Measurements from ENCODE around the gene UBE2D2. TPM values are rescaled to one million over a fixed set of nuclear protein-coding genes. Genes with fewer than 3 reads are reported as not detected.

Gene UBE2D2
- total RNA-seq, 1 donor from 2014 or later, result 275 TPM

DNA sequence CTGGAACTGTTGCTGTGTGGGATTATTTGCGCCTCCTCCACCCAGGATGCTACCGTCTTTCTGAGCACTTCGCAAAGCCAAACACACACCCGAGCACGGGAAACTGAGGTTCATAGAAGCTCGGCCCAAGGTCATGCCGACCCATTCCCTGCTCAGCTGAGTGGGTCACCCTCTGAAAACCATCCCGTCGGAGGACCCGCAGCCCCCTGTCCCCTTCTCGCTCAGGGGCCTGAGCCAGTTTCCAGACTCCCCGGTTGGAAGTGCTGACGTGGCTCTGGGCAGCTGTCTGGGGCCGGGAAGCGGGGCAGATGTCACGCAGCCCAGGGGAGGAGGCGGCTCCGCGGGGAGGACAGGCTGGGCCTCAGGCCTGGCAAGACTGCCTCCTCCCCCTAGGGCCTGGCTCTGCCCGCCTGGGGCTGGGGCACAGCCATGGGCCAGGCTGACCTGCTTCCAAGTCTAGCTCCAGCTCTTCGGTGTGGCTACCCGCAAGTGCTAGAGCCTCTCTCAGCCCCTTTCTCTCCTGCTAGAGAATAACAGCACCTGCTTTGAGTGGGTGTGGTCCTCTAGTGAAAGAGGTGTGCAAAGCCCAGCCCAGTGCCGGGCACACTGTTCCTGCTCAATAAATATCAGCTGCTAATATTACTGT is 77.1 kb downstream of the UBE2D2 start:
- Mint-ChIP-seq H3K36me3 (ENCODE audit: low read depth) (peaks cover 14% of the 10 kb centered on the region), H3K27me3 (no peaks in the 10 kb centered on the region), H3K4me1 (peaks cover 33% of the 10 kb centered on the region), H3K4me3 (no peak overlapping the region), H3K27ac (no peak overlapping the region), H3K9me3 (no peaks in the 10 kb centered on the region)
- peak; percentile 56 for DNase-seq
- intact Hi-C loops (cut with micrococcal nuclease), result loop anchor here (5.0 kb wide), 1 partner anchor 109 kb away; no protein-coding TSS in a partner anchor

DNA sequence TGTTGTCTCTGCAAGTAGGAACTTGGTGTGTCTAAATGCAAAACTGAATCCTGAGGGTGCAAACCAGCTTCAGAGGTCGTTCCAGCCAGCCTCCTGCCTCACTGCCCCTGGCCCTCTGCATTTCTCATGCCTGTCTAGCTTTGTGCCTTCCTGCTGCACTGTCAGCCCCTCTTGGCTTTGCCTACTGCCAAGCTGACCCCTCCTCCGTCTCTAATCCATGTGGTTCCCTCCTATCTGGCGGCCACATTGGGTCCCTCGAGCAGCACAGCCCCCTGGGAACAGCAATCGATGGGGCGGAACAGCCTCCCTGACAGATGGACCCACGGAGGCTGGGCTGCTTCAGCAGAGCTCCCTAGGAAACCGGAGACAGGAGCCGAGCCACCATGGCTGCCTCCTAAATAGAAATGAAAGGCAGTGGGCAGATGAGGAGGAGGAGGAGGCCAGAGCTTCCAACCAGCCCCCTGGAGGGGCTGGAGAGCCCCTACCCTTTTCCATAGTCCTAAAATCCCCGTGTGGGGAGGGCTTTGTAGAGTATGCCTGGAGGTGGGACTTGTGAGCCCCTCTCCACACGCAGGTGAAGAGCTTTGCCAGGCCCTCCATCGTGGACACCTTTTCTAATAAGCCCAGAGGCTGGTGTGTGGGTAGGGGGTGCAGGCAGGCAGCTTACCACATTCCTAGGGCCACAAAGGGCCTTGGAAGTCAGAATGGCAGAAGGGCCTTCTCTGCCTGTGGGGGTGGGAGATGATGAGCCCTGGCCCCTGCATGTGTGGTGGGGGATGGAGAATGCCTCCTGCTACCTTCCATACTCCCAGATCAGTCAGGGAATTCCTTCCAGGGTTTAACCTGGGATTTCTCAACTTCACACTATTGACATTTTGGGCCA is 77.8 kb downstream of the UBE2D2 start:
- Mint-ChIP-seq H3K27ac (peak overlapping the region; percentile 39), H3K4me3 (no peak overlapping the region), H3K36me3 (ENCODE audit: low read depth) (peaks cover 12% of the 10 kb centered on the region), H3K9me3 (no peaks in the 10 kb centered on the region), H3K4me1 (peaks cover 31% of the 10 kb centered on the region), H3K27me3 (no peaks in the 10 kb centered on the region)
- DNase-seq, result peak; percentile 54
- intact Hi-C loops (cut with micrococcal nuclease), result loop anchor here (5.0 kb wide), 1 partner anchor 108 kb away; no protein-coding TSS in a partner anchor

DNA sequence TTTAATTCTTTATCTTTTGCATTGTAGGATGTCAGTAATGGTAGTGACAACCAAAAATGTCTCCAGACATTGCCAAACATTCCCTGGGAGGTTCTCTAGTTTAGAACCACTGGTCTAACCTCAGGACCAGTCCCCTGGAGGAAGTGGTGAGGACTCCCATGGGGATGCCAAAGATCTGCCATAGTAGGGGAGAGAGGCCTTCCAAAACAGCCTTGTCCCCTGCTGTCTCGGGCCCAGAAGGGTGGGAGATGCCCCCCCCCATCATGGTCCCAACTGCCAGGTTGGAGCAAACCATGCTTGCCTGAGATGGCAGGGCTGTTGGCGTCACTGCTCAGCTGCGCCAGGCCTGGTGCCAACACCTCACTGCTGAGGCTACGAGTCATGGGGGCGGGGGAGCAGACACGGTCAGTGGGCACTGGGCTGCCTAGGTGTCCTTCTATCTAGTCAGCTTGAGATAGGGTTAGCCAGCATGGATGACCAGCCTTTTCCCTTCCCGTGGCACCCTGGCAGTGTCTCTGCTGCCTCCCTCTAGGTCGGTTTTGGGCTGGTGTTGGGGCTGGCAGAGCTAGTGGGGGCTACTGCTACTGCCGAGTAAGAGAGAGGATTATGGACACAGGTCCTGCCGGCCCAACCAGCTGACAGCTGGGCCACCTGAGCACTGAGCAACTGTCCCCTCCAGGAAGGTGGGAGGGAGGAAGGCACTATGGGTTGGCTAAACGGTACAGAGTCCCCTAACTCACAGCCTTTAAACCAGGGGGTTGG is 78.7 kb downstream of the UBE2D2 start:
- Mint-ChIP-seq H3K27ac (no peak overlapping the region), H3K36me3 (ENCODE audit: low read depth) (peaks cover 12% of the 10 kb centered on the region), H3K9me3 (no peaks in the 10 kb centered on the region), H3K27me3 (no peaks in the 10 kb centered on the region), H3K4me3 (no peak overlapping the region), H3K4me1 (peaks cover 26% of the 10 kb centered on the region)
- intact Hi-C loops (cut with micrococcal nuclease), result loop anchor here (5.0 kb wide), 1 partner anchor 108 kb away; no protein-coding TSS in a partner anchor
- DNase-seq, result no peak

DNA sequence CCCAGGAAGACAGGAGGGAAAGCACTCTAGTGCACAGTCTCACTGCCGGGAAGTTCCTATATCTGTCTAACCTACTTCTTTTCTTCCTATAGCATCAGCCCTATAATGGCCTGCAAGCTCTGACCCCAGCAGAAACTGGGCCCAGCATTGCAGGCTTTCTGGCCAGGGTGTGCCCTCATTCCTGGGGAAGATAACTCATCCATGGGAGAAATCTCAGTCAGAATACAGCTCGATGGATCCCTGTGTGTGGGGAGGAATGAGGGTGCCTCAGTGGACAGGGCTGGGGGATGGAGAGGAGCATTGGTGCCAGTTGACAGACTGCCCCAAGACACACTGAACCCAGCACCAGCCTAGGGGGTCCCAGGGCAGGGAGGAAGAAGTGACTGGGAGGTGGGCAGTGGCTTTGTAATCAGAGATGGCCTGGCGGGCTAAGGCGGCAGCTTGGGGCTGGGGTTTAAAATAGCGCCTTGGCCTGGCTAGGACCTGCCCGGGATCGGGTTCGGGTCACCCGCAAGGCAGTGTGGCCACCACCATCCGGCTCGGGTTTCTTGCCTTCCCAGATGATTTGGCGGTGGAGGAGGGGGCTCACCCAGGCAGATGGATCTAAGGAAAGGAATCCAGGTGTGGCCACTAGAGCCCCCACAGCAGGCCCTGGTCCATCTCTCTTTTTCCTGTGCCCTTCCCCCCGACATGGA is 79.4 kb downstream of the UBE2D2 start:
- Mint-ChIP-seq H3K36me3 (ENCODE audit: low read depth) (peaks cover 12% of the 10 kb centered on the region), H3K27ac (no peak overlapping the region), H3K4me1 (peaks cover 19% of the 10 kb centered on the region), H3K4me3 (no peak overlapping the region), H3K9me3 (no peaks in the 10 kb centered on the region), H3K27me3 (peaks cover 5% of the 10 kb centered on the region)
- intact Hi-C loops (cut with micrococcal nuclease), result no loop called here
- DNase-seq, result no peak

DNA sequence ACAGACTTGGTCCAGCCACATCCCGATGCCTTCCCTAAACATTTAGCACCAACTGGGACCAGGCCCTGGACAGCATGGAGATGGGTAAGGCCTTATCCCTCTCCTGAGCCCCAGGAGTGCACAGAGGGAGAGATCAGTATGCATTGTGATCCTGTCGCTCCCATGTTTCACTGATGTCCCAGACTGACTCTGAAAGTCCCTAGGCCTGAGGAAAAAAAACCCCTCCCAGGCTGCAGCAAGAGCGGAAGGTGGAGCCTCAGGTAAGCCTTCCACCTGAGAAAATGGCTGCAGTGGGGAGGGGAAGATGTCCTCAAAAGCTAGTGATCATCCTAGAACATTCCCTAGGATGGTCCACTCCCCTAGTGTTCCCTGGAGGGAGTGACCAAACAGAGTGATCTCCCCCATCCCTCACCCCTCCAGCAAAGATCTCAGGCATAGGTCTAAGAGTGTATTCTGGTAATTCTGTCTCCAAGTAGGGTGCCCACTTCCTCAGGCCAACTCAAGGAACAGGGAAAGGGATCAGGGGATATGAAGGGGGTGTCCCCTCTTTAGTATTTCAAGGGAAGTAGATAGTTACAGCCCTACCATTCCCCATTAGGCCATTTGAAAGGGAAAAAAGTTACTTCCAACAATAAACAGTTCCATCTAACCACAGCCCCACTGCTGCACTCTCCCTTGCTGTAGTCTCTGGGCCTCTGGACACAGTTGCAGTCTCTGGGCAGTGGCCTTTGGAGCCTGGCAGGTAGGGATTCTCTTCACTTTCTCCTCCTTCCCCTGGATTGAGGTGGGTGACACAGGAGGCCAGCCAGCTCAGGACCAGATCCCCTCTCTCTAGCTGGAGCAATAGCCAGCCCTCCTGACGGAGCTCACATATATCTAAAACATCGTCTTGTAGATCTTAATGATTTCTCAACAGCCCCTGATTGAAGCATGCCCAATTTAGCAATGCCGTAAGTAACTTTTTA is 80.3 kb downstream of the UBE2D2 start:
- intact Hi-C loops (cut with micrococcal nuclease), result no loop called here
- H3K27ac Mint-ChIP-seq, result no peak overlapping the region

DNA sequence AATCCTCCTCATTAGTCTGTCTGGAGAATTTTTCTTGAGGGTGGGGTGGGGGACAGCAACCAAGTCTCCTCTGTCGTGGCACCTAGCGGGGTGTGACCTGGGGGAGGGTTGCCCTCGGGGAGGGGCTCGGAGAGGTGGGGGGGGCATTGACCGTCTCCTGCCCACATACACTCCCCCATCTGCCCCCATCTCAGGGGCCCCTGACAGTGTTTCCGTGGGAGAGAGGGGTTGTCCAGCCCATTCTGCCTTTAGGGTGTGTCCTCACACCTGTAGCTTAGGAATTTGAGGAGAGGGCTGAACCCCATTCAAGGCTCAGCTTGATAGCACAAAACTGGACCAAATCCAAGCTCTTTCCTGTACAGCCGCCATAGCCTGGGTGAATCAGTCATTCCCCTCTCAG is 81.1 kb downstream of the UBE2D2 start:
- Mint-ChIP-seq H3K4me1 (peaks cover 5% of the 10 kb centered on the region), H3K27me3 (peaks cover 21% of the 10 kb centered on the region), H3K36me3 (ENCODE audit: low read depth) (peaks cover 6% of the 10 kb centered on the region), H3K27ac (no peak overlapping the region), H3K4me3 (no peak overlapping the region), H3K9me3 (no peaks in the 10 kb centered on the region)
- intact Hi-C loops (cut with micrococcal nuclease), result no loop called here
- DNase-seq, result no peak

More for the DNA sequence above, 80.3 kb downstream of the UBE2D2 start:
- no peak for DNase-seq
- H3K4me3 Mint-ChIP-seq, result no peak overlapping the region
- H3K27me3 Mint-ChIP-seq, result peaks cover 13% of the 10 kb centered on the region
- peaks cover 11% of the 10 kb centered on the region for H3K4me1 Mint-ChIP-seq
- no peaks in the 10 kb centered on the region for H3K9me3 Mint-ChIP-seq
- H3K36me3 Mint-ChIP-seq (ENCODE audit: low read depth), result peaks cover 10% of the 10 kb centered on the region

DNA sequence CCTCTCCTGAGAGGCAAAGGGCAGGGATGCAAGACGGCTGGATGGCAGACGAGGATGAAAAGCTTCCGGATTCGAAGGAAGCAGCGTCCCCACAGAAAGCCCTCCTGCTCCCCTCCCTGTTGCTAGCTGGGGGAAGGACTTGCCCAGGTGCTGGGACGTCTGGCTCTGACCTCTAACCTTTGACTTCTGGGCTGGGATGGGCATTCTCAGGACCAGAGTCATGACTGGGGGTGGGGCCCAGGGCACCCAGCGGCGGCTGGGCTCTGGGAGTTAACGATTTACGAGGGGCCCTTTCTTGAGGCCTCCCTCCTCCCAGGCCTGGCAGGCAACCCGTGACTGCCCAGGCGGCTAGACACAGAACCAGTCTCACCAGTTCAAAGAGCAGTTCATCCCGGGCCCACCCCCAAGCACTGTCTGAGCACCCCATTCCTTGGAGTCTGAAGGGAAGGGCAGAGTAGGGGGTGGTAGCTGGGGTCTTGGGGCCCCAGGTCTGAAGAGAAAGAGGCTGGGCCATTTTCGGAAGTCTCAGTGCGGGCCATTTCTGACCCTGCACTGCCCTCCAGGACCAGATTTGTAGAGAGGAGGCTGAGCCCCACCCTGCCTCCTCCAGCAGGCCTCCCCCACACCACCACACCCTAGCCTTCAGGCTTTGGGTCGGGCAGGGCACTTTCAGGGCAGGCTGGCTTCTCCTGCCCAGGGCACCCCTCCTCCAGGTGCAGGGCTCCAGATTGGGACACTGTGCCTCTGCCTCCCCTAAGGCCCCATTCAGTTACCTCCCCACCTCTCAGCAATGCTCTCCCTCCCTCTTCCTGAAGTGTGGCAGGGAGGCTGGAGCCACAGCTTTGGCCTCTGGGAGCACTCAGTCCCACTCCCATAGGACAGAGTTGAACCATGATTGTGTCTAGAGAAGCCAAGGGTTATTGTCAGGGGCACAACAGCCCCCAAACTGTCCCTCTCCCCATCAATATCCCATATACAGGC is 82.0 kb downstream of the UBE2D2 start:
- DNase-seq, result no peak
- Mint-ChIP-seq H3K27ac (no peak overlapping the region), H3K4me3 (no peak overlapping the region), H3K36me3 (ENCODE audit: low read depth) (peaks cover 3% of the 10 kb centered on the region), H3K9me3 (no peaks in the 10 kb centered on the region), H3K4me1 (peaks cover 10% of the 10 kb centered on the region), H3K27me3 (peaks cover 27% of the 10 kb centered on the region)
- intact Hi-C loops (cut with micrococcal nuclease), result no loop called here

DNA sequence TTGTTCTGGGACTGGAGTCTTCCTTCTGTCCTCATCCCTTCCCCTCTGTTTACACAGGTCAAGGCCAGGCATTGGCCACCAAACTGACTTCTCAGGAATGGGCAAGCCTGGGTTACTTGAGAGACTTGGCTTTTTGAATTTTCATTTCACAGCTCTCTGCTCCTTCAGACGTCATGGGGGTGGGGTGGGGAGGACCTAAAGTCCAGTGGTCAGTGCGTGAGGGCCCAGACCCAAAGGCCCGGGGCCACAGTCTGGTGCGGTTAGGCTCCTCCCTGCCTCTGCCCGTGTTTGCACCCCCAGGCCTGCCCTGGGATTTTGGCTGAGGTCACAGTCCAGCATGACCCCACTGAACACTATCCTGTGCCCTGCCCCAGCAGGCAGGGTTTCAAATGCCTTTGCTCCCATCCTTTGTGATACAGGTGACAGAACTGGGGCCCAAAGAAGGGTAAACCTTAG is 82.9 kb downstream of the UBE2D2 start:
- intact Hi-C loops (cut with micrococcal nuclease), result no loop called here
- no peaks in the 10 kb centered on the region for H3K36me3 Mint-ChIP-seq (ENCODE audit: low read depth)
- peaks cover 6% of the 10 kb centered on the region for H3K4me1 Mint-ChIP-seq
- no peak for DNase-seq
- H3K4me3 Mint-ChIP-seq, result no peak overlapping the region
- H3K27me3 Mint-ChIP-seq, result peaks cover 27% of the 10 kb centered on the region
- no peak overlapping the region for H3K27ac Mint-ChIP-seq
- H3K9me3 Mint-ChIP-seq, result no peaks in the 10 kb centered on the region

DNA sequence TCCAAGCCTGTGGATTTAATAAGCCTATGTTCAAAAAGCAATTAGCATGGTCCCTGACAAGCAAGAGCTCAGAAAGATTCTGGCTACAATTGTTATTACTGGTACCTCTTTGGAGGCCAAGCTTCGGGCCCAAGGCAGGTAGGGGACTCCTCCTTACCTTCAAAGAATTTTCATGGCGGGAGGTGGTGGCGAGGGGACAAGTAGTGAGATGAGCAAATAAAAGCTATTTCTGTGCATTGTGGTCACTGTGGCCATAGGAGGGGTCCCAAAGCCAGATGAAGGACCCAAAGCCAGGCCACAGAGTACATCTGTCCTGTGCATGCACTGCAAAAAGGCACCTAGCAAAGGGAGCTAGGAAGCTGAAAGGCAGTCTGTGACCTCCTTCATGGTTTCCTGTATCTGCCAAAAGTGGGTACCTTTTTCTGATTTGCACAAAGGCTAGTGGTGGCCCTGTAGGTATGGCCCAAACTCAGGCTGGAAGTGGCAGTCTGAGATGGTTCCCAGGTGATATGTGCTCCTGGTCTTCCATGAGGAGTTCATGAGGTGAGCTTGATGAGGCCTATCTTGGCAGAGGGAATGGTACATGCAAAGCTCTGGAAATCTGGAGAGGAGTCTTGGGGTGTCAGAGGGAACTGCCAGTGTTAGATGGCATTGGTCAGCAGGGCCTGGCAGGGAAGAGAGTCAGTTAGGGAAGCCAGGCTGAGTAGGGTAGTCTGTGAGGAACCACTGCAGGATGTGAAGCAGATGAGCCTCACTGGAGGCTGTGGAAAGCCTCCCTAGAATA is 83.7 kb downstream of the UBE2D2 start:
- no peak for DNase-seq
- no peaks in the 10 kb centered on the region for H3K9me3 Mint-ChIP-seq
- H3K4me1 Mint-ChIP-seq, result peaks cover 10% of the 10 kb centered on the region
- H3K27me3 Mint-ChIP-seq, result peaks cover 32% of the 10 kb centered on the region
- intact Hi-C loops (cut with micrococcal nuclease), result no loop called here
- H3K4me3 Mint-ChIP-seq, result no peak overlapping the region
- H3K36me3 Mint-ChIP-seq (ENCODE audit: low read depth), result no peaks in the 10 kb centered on the region
- no peak overlapping the region for H3K27ac Mint-ChIP-seq

DNA sequence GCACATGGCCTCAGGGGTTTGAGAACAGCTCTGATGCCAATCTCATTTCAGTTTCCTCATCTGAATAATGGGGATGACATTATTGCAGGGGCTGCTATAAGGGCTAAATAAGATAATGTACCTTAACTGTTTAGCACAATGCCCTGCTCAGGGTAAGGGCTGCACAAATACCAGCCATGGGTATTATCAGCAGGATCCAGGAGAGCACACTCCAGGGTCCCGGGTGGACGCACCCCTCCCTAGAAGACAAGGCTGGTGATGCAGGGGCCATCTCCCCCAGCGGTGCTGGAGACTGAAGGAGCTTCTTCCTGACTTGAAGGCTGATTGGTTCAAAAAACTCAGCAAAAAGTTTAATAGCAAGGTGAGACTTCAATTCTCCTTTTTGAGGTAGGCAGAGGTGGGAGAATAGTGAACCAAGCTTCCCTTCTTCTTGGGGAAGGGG is 84.3 kb downstream of the UBE2D2 start:
- Mint-ChIP-seq H3K27ac (no peak overlapping the region), H3K9me3 (no peaks in the 10 kb centered on the region), H3K4me1 (peaks cover 13% of the 10 kb centered on the region), H3K4me3 (no peak overlapping the region), H3K27me3 (peaks cover 35% of the 10 kb centered on the region), H3K36me3 (ENCODE audit: low read depth) (no peaks in the 10 kb centered on the region)
- intact Hi-C loops (cut with micrococcal nuclease), result no loop called here
- DNase-seq, result no peak

DNA sequence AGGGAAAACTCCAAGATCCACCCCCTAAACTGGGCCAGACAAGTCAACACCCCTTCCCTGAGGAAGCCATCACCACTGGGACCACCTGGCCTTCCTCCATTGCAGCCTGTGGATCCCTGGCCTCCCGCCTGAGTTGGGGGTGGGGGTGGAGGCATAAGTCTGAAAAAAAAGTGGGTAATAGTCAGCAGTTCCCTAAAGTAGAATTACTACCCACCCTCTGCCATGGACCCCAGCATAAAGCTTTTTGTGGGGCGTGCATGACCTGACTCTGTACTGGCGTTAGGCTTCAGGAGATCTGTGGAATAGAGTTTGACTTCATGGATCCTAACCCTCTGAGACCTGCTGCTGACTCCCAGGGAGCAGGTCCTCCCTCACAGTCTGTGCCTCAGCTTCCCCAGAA is 85.0 kb downstream of the UBE2D2 start:
- H3K36me3 Mint-ChIP-seq (ENCODE audit: low read depth), result no peaks in the 10 kb centered on the region
- H3K27me3 Mint-ChIP-seq, result peaks cover 41% of the 10 kb centered on the region
- no peak overlapping the region for H3K4me3 Mint-ChIP-seq
- intact Hi-C loops (cut with micrococcal nuclease), result no loop called here
- H3K9me3 Mint-ChIP-seq, result no peaks in the 10 kb centered on the region
- no peak for DNase-seq
- no peak overlapping the region for H3K27ac Mint-ChIP-seq
- peaks cover 16% of the 10 kb centered on the region for H3K4me1 Mint-ChIP-seq
